Measurements from ENCODE around the gene JAG1. TPM values are rescaled to one million over a fixed set of nuclear protein-coding genes. Genes with fewer than 3 reads are reported as not detected.

Gene JAG1
- total and polyA plus RNA-seq, 2 of the 4 experiments (the other 2 are of a cell fraction): 10.2 to 22.6 TPM

GRCh38 chr20:10658876-10659632, 14.7 kb downstream of the JAG1 start:
- Histone ChIP-seq H4K20me1 (ENCODE audit: insufficient read depth, low read length) (peaks cover 19% of the 10 kb centered on the region; the same call in 1 of the 2 replicates), H4K8ac (ENCODE audit: low read depth in 2 of 2, low read length in 2 of 2) (no peak overlapping the region), H3K23ac (ENCODE audit: low read depth, low read length) (no peak overlapping the region), H3K79me1 (ENCODE audit: low read depth in 1 of 2, low read length in 2 of 2) (peaks cover 21 to 58% of the 10 kb centered on the region in 2 experiments), H3K4ac (ENCODE audit: low read depth, low read length) (no peak overlapping the region), H2BK15ac (ENCODE audit: low read depth, low read length) (no peak overlapping the region), H3K9me1 (ENCODE audit: insufficient read depth, low read length) (peaks cover 26% of the 10 kb centered on the region; the same call in 1 of the 2 replicates), H2BK120ac (ENCODE audit: low read depth, low read length) (no peak overlapping the region), H3K14ac (replicated peaks; ENCODE audit: low read depth, low read length) (no peak overlapping the region), H2BK20ac (ENCODE audit: low read depth, low read length) (no peak overlapping the region), H2AK5ac (ENCODE audit: low read depth, low read length) (no peak overlapping the region), H3K9me3 (ENCODE audit: control insufficient read depth, insufficient read depth, low read length) (no peaks in the 10 kb centered on the region), H3K18ac (ENCODE audit: low read depth, low read length) (no peak overlapping the region), H3K27ac (ENCODE audit: insufficient read depth, low read length) (no peak overlapping the region), H2AFZ (replicated peaks; ENCODE audit: low read length, poor library complexity) (no peak overlapping the region), H4K91ac (ENCODE audit: insufficient read depth, low read depth, low read length) (no peak overlapping the region), H3K56ac (ENCODE audit: extremely low read depth, insufficient read depth, low read length) (no peak overlapping the region), H3K4me3 (ENCODE audit: insufficient read depth, low read depth, low read length) (no peak overlapping the region), H3K36me3 (ENCODE audit: control insufficient read depth, insufficient read depth, low read length) (peaks cover 76% of the 10 kb centered on the region), H4K5ac (ENCODE audit: low read depth, low read length) (no peak overlapping the region), H2BK5ac (ENCODE audit: low read depth, low read length, poor library complexity, severe bottlenecking) (no peak overlapping the region), H3K9ac (ENCODE audit: low read depth, low read length) (no peak overlapping the region), H2AK9ac (replicated peaks; ENCODE audit: low read depth, low read length, poor library complexity) (no peak overlapping the region), H3K27me3 (ENCODE audit: control insufficient read depth, insufficient read depth, low read length) (no peaks in the 10 kb centered on the region), H3K4me1 (ENCODE audit: control insufficient read depth, insufficient read depth, low read length) (peaks cover 11% of the 10 kb centered on the region), H3K4me2 (ENCODE audit: low read depth, low read length) (no peak overlapping the region)
- ChIA-PET CTCF (interaction anchor here (1.5 kb wide), 1 partner anchor 12 kb away, joined by 6 read pairs; no protein-coding TSS in a partner anchor), POLR2A (ENCODE audit: unreplicated experiment) (no interaction called here)
- WGBS, 2 experiments (ENCODE audit: extremely low coverage in 2 of 2, insufficient read length in 1 of 2): no CpG with 5 or more reads among the region's 5 CpGs
- DNase-seq (no peak), ATAC-seq (ENCODE audit: low read depth) (no peak)
- intact Hi-C loops (cut with micrococcal nuclease): loop anchor here (10.0 kb wide), 2 partner anchors 684 to 1044 kb away; no protein-coding TSS in a partner anchor
- no TSS peak for BruUV-seq (replicated peaks)
- no peak for TF ChIP-seq RCOR1 (IDR thresholded peaks at IDR 0.05; ENCODE audit: insufficient replicate concordance, low read length)
- TF ChIP-seq CHD1 (IDR thresholded peaks at IDR 0.05; ENCODE audit: low read depth, low read length): no peak
- no peak for TF ChIP-seq RFX5 (IDR thresholded peaks at IDR 0.05; ENCODE audit: low read depth, low read length)
- no peak for TF ChIP-seq USF2 (IDR thresholded peaks at IDR 0.05; ENCODE audit: low read depth, low read length)
- TF ChIP-seq NFE2L2 (IDR thresholded peaks at IDR 0.05; ENCODE audit: low read depth, low read length): no peak
- no peak for TF ChIP-seq MXI1 (IDR thresholded peaks at IDR 0.05; ENCODE audit: borderline replicate concordance, low read depth, low read length)
- TF ChIP-seq MAFK (IDR thresholded peaks at IDR 0.05; ENCODE audit: low read depth, low read length): no peak
- TF ChIP-seq MAZ (IDR thresholded peaks at IDR 0.05; ENCODE audit: borderline replicate concordance, low read depth, low read length): no peak
- TF ChIP-seq ELK1 (IDR thresholded peaks at IDR 0.05; ENCODE audit: borderline replicate concordance, low read depth, low read length): no peak
- TF ChIP-seq FOS (IDR thresholded peaks at IDR 0.05; ENCODE audit: low read depth, low read length): no peak
- in situ Hi-C loops (cut with MboI; ENCODE audit: low sequenced_read_pairs): no loop called here
- dilution Hi-C loops (cut with HindIII; ENCODE audit: low sequenced_read_pairs, unreplicated experiment): loop anchor here (25.0 kb wide), 1 partner anchor 878 kb away; no protein-coding TSS in a partner anchor

Data from IMR-90 (cell line).